Measurements from ENCODE around the gene RND2.
"Not testable (repeated sequence)": the region's sequence is repeated elsewhere in the genome, so short reads cannot be mapped to it uniquely, and the experiment has no call there.

RND2 gene

GRCh38 chr17:43024407-43025289 lies at the start of gene RND2:
Gene RND2 (plus strand): TSS chr17:43025231. CDS start chr17:43025348, 117 bp downstream.
- DNase-seq = peak; percentile 80

- DNase-seq = no peak
These were observed 49.8 kb upstream of the RND2 start for GRCh38 chr17:42975265-42975664.

- not testable (repeated sequence) for DNase-seq
These were observed 49.3 kb upstream of the RND2 start for GRCh38 chr17:42975701-42976100.

- DNase-seq = no peak
These were observed 45.3 kb upstream of the RND2 start, which contains the start of gene PTGES3L for GRCh38 chr17:42979511-42980273. Gene PTGES3L (minus strand): TSS chr17:42980080. CDS start chr17:42980053, 27 bp downstream.

GRCh38 chr17:42980274-42980765 lies 44.7 kb upstream of the RND2 start, which contains the start of gene RUNDC1:
Gene RUNDC1 (plus strand): TSS chr17:42980565. CDS start chr17:42980577, 12 bp downstream.
- peak; percentile 78 for DNase-seq

GRCh38 chr17:42980766-42981397 lies 44.1 kb upstream of the RND2 start:
- DNase-seq = no peak

- no peak for DNase-seq
These were observed 42.8 kb upstream of the RND2 start for GRCh38 chr17:42982266-42982665.

GRCh38 chr17:42985225-42985624 lies 39.8 kb upstream of the RND2 start:
- DNase-seq = no peak

- DNase-seq = no peak
These were observed 35.9 kb upstream of the RND2 start for GRCh38 chr17:42989141-42989540.

GRCh38 chr17:42989726-42990652 lies 35.0 kb upstream of the RND2 start:
- no peak for DNase-seq

GRCh38 chr17:42991471-42991870 lies 33.6 kb upstream of the RND2 start:
- no peak for DNase-seq

- no peak for DNase-seq
These were observed 32.2 kb upstream of the RND2 start for GRCh38 chr17:42992872-42993271.

GRCh38 chr17:42993913-42994312 lies 31.1 kb upstream of the RND2 start:
- DNase-seq = not testable (repeated sequence)

GRCh38 chr17:42997390-42997983 lies 27.5 kb upstream of the RND2 start:
- no peak for DNase-seq

- peak; percentile 97 for DNase-seq
These were observed 26.8 kb upstream of the RND2 start, which contains the start of gene RPL27 for GRCh38 chr17:42997984-42998938. Gene RPL27 (plus strand): TSS chr17:42998419. CDS start chr17:42998751, 332 bp downstream.

GRCh38 chr17:42999003-42999525 lies 26.0 kb upstream of the RND2 start:
- no peak for DNase-seq

- DNase-seq = not testable (repeated sequence)
These were observed 24.1 kb upstream of the RND2 start for GRCh38 chr17:43000894-43001293.

- no peak for DNase-seq
These were observed 21.4 kb upstream of the RND2 start for GRCh38 chr17:43003542-43004172.
